Omental fat pad (tissue), 4 donors: ENCODE data around the gene STARD9. TPM values are rescaled to one million over a fixed set of nuclear protein-coding genes. Genes with fewer than 3 reads are reported as not detected.
A peak's percentile ranks its signal among the peaks of the same experiment; 100 is the strongest.

Experiments used
- ATAC-seq: fragments of 150-250 bp; one replicate; pipeline ENCODE4 v1.9.1; 2016; ENCODE audit warnings: mild to moderate bottlenecking, moderate library complexity; ENCODE audit not compliant: low FRiP score
- DNase-seq: peaks from one replicate; pipeline ENCODE4 v3.0.0-alpha.2; 2019; ENCODE audit warnings: low spot score
- total RNA-seq, 4 donors: library from RNA; depleted of rRNA; stranded (reverse); fragments of >200 nt; gene quantifications; one replicate each; pipeline ENCODE4 v1.1.0, GENCODE V29; 2016
- TF ChIP-seq, protein P1 (sequence below), 3 donors: fragments of 450-650 bp; IDR thresholded peaks; one replicate each; pipeline ENCODE4 v1.5.1; 2016 to 2017; ENCODE audit warnings: antibody characterized with exemption in 3 of 3, mild to moderate bottlenecking in 3 of 3, moderate library complexity in 2 of 3

STARD9 gene
- total RNA-seq, 4 donors from 2014 or later, result 16.5 to 77.1 (median 20.7) TPM

DNA sequence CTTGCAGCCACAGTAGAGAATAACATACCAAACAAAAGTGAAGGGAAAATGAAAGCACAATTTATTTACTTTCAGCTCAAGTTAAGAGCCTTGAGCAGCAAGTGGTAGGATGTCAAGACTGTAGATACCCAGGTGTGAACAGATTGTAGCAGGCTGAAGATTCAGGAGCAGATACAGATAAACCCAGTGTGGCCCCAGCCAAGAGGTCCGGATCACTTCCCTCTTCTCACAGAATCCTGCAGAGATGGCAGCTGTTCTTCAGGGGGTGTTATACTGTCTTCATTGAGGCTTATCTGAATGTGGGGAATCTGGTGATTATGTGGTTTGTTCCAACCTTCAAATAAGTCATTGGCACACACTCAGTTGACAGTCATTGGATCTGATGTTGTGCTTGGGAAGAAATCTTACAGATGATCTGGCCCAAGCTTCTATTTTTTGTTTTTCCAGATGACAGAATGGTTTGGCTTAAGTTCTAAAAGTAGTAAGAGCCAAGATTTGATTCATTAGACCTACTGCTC, 2.2 kb downstream of the STARD9 start:
- TF ChIP-seq, protein P1, sequence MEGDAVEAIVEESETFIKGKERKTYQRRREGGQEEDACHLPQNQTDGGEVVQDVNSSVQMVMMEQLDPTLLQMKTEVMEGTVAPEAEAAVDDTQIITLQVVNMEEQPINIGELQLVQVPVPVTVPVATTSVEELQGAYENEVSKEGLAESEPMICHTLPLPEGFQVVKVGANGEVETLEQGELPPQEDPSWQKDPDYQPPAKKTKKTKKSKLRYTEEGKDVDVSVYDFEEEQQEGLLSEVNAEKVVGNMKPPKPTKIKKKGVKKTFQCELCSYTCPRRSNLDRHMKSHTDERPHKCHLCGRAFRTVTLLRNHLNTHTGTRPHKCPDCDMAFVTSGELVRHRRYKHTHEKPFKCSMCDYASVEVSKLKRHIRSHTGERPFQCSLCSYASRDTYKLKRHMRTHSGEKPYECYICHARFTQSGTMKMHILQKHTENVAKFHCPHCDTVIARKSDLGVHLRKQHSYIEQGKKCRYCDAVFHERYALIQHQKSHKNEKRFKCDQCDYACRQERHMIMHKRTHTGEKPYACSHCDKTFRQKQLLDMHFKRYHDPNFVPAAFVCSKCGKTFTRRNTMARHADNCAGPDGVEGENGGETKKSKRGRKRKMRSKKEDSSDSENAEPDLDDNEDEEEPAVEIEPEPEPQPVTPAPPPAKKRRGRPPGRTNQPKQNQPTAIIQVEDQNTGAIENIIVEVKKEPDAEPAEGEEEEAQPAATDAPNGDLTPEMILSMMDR (IDR thresholded peaks at IDR 0.05), result no peak
- no peak for DNase-seq
- no peak for ATAC-seq

DNA sequence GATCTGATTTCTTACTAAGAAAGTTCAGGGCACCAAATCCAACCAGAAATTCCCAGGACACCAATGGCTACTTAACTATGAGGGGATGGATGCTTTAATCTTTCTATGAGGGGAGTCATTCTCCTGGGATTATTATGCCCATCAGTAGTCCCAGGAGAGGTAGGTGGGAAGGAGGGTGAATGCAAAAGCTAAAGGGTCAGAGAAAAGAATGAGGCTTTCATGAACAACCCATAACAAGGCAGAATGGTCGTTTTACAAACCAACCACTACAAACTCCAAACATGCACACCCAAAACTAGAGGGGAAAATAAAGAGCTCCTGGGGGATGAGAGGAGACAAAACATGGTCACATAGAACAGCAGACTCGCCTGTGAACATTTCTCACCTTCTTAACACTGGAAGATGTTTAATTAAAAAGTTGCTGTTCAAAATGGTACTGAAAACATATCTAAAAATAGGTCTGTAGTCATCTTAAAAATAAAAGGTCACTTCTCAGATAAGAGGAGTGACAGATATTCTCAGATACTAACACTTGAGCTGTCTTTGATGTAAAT, 3.7 kb downstream of the STARD9 start:
- no peak for ATAC-seq
- TF ChIP-seq, protein P1 (IDR thresholded peaks at IDR 0.05), result no peak
- DNase-seq, result no peak

DNA sequence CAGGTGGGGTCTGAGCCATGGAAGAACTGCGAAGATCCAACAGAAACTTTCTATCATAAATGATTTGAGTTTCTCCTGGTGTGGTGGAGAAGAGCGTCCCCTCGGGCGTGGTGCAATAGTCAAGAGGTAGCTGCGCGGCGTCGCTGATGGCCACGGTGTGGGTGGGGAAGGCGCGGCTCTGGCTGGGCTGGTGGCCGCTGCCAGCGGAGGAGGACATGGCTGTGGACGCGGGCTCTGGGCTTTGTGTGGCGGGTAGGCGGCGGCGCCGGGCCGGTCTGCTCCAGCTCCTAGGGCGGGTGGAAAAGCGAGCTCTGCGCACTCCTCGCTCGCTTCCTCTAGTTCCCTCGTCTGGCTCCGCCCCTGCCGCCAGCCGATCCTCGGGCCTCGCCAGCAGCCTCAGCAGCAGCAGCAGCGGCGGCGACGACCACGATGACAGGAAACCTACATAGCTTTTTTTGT, 5.9 kb downstream of the STARD9 start:
- ATAC-seq (peak; percentile 93), DNase-seq (peak; percentile 38)
- TF ChIP-seq, protein P1 (IDR thresholded peaks at IDR 0.05), result no peak

GRCh38 chr15:42582569-42583375, 7.4 kb downstream of the STARD9 start:
- DNase-seq, result no peak
- TF ChIP-seq, protein P1 (IDR thresholded peaks at IDR 0.05), result no peak
- ATAC-seq, result no peak

- TF ChIP-seq, protein P1 (IDR thresholded peaks at IDR 0.05), result no peak
- DNase-seq (no peak), ATAC-seq (no peak)
These were observed 8.8 kb downstream of the STARD9 start for GRCh38 chr15:42584031-42584765.

DNA sequence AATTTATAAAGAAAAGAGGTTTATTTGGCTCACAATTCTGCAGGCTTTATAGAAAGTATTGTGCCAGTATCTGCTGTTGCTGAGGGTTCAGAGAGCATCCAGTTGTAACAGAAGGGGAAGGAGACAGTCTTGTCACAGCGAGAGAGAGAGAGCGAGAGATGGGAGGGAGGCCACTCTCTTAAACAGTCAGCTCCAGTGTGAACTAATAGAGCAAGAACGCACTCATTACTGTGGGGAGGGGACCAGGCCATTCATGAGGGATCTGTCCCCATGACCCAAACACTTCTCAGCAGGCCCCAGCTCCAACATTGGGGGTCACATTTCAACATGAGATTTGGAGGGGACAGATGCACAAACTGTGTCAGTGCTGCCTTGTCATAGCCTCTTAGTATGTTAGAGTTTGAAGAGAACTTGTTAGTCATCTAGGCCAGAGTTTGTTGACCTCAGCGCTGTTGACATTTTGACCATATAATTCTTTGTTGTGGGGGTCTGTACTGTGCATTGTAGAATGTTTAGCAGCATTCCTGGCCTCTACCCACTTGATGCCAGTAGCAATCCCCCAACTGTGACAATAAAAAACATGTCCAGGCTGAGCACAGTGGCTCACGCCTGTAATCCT, 15.3 kb downstream of the STARD9 start:
- no peak for DNase-seq
- ATAC-seq, result no peak
- TF ChIP-seq, protein P1 (IDR thresholded peaks at IDR 0.05), result no peak
